Measurements from ENCODE around the gene IFT43.
"Not testable (repeated sequence)": the region's sequence is repeated elsewhere in the genome, so short reads cannot be mapped to it uniquely, and the experiment has no call there.

IFT43 gene

DNA sequence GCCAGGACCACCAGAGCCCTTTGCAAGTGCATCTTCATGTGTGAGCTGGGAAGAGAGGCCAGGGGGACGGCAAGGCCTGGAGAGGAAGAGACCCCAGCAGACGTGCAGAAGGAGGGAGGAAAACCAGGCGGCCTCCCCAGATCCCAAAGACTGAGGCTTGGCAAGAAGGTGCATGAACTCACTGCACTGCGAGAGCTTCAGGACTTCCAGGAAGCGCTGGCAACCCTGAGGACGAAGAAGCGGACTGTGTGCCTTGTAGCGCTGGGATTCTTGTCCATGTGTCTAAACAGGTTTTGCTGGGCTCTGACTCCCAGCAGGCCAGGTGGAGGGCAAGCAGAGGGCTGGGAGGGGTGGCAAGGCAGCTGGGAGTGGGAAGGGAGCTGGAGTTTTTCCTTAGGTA, 4.7 kb upstream of the IFT43 start:
- DNase-seq (ENCODE audit: low read depth, low spot score): no peak

DNA sequence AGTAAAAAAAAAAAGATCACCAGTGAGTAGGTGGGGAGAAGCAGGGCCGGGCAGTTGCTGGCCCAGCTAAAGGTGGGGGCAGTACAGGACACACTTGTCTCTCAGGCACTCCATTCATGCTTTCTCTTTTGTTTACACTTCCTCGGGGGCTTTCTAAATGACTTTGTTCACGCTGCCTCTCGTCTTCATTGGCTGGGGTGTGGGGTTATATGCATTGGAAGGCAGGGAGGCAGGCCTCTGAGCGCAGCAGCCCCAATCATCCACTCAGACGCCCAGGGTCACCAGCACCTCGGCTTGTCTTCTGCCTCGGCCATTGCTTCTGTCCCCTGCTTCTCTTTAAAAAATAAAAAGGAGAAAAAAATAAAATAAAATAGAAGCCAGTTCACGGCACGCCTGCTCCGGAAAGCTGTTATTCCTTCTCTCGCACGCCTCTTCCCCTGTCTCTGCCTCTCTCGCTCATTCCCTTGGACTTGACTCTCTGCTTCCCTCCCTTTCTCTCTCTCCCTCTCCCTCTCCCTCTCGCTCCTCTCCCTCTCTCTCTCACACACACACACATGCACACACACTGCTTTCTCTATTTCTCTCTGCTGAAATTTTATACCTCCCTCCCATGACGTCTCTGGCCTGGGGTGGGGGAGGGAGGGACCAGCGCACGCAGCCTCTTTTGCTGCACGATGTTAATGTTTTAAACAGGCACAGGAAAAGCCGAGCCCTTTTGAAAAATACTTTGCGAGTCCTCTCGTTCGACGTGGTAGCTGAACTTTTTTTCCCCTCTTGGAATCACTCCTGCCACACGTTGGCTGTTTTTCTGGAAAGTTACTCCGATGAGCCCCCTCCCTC, 3.9 kb upstream of the IFT43 start, which contains the start of gene TGFB3:
TSS of gene TGFB3 (minus strand) at position 570 of the 840 bp plus-strand sequence. CDS start 1,102 bp downstream, outside the sequence.
- peak; percentile 82 for DNase-seq (ENCODE audit: low read depth, low spot score)

GRCh38 chr14:75982266-75983018, 3.1 kb upstream of the IFT43 start:
- peak; percentile 62 for DNase-seq (ENCODE audit: low read depth, low spot score)

GRCh38 chr14:75983019-75983358, 2.6 kb upstream of the IFT43 start:
- no peak for DNase-seq (ENCODE audit: low read depth, low spot score)

DNA sequence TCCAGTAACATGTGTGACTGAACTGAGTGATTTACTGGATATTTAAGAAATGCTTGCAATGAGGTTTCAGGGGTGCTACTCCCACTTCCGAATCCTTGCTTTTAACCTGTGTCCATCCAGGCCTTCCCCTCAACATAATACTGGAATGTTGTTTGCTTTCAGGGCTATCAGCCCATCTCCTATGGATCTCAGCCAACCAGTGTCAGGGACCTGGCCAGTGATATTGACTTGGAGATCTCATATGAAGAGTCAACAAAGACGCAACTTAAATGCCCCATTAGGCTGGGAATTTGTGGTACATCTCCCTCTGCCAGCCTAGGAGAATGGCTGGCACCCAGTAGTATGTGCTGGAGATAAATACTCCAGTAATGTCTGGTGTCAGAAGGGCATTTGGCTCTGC, 889 bp upstream of the IFT43 start:
- DNase-seq (ENCODE audit: low read depth, low spot score): no peak

GRCh38 chr14:75986439-75986765, 839 bp downstream of the IFT43 start:
- DNase-seq (ENCODE audit: low read depth, low spot score): no peak

DNA sequence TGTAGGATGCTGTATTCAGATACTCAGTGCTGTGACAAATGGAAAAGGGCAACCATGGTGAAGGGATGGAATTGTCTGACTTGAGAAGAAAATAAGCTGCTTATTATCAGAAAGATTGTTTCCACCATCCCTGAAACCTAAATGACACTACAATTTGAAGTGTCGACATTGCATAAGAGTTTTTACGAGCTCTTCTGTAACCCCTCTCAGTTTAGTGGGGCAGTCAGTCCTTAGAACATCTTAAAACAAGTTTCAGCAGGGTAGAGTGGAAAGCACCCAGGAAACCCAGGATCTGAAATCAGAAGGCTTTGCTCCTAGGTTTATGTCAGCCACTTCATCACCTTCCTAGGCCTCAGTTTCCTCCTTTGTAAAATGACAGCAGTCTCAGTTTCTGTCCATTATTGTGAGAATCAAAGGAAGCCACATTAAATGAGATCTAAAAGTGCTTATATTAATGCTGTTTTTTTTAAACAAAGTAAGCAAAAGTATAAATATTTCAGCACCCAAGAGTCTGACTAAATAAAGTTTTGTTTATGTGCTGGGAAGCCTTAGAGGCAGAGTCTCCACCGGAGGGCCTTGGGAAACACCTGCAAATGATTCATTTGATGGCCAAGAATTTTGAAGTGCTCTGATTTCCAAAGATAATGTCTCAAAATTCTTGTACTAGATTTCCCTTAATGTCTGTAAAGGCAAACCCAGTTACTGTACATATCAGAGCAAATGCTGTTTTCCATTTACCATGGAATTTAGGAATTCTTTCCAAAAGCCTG, 1.8 kb downstream of the IFT43 start:
- no peak for DNase-seq (ENCODE audit: low read depth, low spot score)

- no peak for DNase-seq (ENCODE audit: low read depth, low spot score)
Measured at GRCh38 chr14:75989134-75989533, 3.6 kb downstream of the IFT43 start.

DNA sequence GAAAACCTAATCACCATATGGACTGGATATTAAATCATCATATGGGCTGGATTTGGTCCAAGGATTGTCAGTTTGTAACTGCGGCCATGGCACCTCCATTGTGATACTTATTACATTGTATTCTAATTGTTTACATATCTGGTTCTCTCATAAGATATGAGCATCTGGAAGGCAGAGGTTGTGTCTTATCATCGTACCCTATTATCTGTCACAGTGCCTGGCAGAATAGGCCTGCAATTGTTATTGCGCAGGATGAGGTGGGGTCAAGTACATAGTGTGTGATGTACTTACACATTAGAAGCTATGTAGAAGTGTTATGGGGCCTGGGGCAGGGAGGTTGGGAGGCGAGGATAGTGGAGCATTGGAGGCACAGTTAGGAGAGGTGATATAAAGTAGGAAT, 4.7 kb downstream of the IFT43 start:
- DNase-seq (ENCODE audit: low read depth, low spot score): no peak

- no peak for DNase-seq (ENCODE audit: low read depth, low spot score)
Measured at GRCh38 chr14:75991753-75992152, 6.2 kb downstream of the IFT43 start.

- no peak for DNase-seq (ENCODE audit: low read depth, low spot score)
Measured at GRCh38 chr14:75993567-75994041, 8.0 kb downstream of the IFT43 start.

DNA sequence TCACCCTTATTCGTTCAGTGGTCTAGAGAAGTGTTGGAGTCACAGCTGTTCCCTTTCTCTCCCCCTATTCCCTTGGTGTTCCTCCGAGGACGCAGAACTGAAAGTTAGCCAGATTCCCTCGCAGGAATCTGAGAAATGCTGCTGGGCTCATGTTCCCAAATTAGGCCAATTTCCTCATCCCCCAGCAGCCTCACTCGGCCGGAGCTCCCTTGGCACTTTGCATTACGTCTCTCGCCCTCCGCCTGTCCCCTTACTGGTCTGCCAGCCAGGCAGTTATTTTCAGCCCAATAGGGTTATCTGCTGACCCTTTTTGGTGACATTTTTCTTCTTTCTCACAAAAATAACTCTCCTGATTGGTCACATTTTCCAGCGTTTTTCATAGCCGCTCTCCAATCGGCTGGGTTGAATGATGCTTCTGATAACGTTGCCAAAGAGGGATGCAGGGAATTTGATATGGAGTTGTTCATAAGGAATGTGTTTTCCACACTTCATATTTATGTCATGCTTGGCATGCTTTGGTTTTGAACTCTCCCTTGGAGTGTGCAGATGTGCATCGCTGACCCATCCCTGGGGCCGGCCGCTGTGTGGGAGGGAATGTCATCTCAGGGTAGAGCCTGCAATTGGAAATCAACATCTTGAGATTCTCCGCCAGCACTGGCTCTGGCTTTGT, 9.9 kb downstream of the IFT43 start:
- DNase-seq (ENCODE audit: low read depth, low spot score): no peak

GRCh38 chr14:75996488-75996887, 10.9 kb downstream of the IFT43 start:
- DNase-seq (ENCODE audit: low read depth, low spot score): no peak

- DNase-seq (ENCODE audit: low read depth, low spot score): no peak
Measured at GRCh38 chr14:75999511-76000190, 14.1 kb downstream of the IFT43 start.

GRCh38 chr14:76002383-76002782, 16.8 kb downstream of the IFT43 start:
- no peak for DNase-seq (ENCODE audit: low read depth, low spot score)

DNA sequence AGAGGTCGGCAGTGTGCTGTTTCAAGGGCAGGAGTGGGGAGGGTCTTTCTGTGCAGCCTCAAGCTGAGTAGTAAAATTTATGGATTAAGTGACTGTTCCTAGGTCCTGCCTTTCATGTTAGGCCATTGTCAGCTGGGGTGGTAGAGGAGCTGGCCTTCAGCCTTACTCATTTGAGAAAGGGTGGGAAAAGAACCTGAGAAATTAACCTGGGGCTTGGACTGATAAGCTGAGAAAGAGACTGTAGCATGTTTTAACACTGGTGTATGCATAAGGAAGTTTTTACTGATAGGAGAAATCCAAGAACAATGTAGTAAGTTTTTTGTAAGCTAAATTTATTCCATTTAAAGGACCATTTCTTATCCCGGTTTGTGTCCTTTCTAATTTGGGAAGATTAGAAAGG, 20.7 kb downstream of the IFT43 start:
- DNase-seq (ENCODE audit: low read depth, low spot score): no peak

- DNase-seq (ENCODE audit: low read depth, low spot score): no peak
Measured at GRCh38 chr14:76007379-76007778, 21.8 kb downstream of the IFT43 start.

- no peak for DNase-seq (ENCODE audit: low read depth, low spot score)
Measured at GRCh38 chr14:76007852-76008251, 22.3 kb downstream of the IFT43 start.

- not testable (repeated sequence) for DNase-seq (ENCODE audit: low read depth, low spot score)
Measured at GRCh38 chr14:76009627-76010026, 24.1 kb downstream of the IFT43 start.

GRCh38 chr14:76011930-76012329, 26.4 kb downstream of the IFT43 start:
- DNase-seq (ENCODE audit: low read depth, low spot score): no peak

- DNase-seq (ENCODE audit: low read depth, low spot score): peak; percentile 13
Measured at GRCh38 chr14:76012354-76012753, 26.8 kb downstream of the IFT43 start.

All from smooth muscle cell of the brain vasculature (primary cell).